Subcutaneous adipose tissue (tissue), 4 donors: ENCODE data around the gene ELF5. TPM values are rescaled to one million over a fixed set of nuclear protein-coding genes. Genes with fewer than 3 reads are reported as not detected.

Experiments
- total RNA-seq, 4 donors: library from RNA; depleted of rRNA; stranded (reverse); fragments of >200 nt; gene quantifications; one replicate each; pipeline ENCODE4 v1.1.0, GENCODE V29; 2016
- TF ChIP-seq, protein P1 (sequence below): fragments of 450-650 bp; IDR thresholded peaks from one replicate; pipeline ENCODE4 v1.5.1; 2016; ENCODE audit warnings: low read depth, mild to moderate bottlenecking, control low read depth, antibody characterized with exemption, moderate library complexity

Gene ELF5
- total RNA-seq, 4 donors from 2014 or later: not detected

DNA sequence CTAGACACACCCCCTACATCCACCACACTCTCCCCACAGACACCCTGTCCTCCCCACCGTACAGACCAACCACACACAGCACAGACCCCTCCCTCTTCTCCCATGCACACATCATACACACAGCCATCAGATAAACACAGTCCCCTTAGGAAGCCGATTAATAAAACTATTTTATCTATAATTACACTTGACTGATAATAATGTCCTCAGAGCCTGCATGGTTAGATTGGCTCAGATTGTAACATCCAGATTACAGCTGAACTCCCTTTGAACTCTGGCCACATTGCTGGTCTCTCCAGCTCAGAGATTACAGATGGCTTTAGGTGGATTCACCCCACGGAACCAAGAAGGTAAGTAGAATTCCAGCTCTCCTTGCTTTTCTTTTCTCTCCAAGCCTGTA is 9.5 kb upstream of the ELF5 start:
- TF ChIP-seq, protein P1, sequence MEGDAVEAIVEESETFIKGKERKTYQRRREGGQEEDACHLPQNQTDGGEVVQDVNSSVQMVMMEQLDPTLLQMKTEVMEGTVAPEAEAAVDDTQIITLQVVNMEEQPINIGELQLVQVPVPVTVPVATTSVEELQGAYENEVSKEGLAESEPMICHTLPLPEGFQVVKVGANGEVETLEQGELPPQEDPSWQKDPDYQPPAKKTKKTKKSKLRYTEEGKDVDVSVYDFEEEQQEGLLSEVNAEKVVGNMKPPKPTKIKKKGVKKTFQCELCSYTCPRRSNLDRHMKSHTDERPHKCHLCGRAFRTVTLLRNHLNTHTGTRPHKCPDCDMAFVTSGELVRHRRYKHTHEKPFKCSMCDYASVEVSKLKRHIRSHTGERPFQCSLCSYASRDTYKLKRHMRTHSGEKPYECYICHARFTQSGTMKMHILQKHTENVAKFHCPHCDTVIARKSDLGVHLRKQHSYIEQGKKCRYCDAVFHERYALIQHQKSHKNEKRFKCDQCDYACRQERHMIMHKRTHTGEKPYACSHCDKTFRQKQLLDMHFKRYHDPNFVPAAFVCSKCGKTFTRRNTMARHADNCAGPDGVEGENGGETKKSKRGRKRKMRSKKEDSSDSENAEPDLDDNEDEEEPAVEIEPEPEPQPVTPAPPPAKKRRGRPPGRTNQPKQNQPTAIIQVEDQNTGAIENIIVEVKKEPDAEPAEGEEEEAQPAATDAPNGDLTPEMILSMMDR: no peak

DNA sequence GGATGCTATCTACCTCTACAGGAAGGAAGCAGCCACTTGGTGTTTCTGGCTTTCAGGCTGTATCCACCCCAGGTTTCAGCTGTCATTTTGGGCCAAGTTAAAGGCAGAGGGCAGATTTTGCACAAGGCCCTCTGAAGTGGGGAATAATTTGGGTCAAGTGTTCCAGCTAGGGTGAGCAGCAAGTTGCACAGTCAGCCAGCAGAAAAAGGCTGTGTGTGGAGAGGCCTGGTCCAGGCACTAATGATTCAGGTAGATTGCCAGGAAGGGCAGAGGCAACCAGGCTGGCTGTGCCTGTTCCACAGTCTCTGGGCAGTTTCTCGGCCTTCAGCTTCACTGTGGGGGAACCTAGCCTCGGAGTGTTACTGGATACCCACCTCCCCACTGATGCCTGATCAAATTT is 8.6 kb upstream of the ELF5 start:
- TF ChIP-seq, protein P1: no peak

DNA sequence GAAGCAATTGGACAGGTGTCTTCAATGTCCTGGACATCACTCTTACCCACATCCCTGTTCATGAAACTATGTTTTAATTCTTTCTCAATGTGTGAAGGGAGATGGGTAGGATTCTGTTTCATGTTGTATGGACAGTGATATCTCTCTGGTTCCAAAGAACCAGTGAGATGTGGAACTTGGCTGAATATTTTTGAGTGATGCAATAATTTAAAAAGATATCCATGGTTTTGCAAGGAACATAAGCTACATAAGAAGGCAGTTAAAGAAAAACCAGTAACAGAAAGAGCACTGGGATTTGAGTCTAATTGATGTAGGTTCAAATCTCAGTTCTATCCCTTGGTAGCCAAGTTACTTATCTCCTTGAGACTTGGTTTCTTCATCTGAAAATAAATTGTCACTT is 7.7 kb upstream of the ELF5 start:
- TF ChIP-seq, protein P1: no peak

DNA sequence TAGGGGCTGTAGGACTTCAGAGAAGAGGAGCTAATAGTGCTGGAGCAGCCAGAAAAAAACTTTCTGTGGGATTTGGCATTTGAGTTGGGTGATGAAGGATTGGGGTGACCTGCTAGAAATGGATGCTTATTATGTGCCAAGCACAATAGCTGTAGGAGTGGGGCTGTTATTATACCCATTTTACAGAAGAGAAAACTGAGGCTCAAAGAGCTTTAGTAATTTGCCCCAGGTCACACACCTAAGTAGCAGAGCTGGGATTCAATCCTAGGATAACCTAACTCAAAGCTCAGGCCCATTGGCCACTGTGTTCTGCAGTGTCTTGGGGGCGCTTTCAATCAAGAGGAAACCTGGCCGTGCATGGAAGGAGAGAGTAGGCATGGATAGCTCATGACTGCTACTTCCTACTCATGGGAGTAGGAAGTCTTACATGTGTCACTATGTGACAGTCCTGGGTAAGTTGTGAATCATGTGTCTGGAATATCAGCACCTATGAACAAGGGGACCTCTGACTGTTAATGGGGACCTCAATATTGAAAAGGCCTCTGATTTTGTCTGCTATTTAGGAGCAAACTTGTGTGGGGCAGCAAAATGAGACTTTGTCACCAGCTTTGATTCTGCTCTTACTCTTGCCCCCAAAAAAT is 6.1 kb upstream of the ELF5 start:
- TF ChIP-seq, protein P1: no peak

DNA sequence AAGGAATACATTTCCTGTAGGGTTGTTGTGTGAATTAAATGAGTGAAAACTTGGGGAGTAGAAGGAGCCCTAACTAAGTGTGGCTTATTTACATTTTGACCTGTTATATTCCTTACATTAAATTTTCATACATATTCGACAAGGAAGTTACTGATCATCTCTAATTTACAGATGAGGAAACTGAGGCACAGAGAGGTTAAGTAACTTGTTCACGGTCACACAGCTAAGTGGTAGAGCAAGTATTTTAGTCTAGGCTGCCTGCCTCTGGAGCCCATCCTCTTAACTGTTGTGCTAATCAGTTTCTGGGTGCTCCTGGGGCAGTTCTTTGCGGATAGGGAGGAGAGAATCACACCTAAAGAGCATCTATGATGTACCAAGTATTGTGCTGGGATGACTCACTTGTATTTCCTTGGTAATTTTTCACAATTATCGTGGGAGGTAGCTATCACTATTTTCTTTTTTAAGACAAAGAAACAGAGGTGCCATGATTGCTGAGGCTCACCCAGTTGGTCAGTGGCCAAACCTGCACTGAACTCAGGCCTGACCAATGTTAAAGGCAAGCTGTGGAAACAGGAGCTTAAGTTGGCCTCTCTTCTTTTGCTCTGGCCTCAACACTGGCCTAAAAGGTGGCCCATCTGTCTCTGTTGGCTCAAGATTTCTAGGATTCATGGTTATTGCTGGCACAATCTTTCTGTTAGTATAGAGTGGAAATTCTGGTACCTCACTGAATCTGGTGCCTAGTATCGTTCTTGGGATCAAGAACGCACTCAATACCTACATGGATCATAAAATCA is 2.9 kb upstream of the ELF5 start:
- TF ChIP-seq, protein P1: no peak

DNA sequence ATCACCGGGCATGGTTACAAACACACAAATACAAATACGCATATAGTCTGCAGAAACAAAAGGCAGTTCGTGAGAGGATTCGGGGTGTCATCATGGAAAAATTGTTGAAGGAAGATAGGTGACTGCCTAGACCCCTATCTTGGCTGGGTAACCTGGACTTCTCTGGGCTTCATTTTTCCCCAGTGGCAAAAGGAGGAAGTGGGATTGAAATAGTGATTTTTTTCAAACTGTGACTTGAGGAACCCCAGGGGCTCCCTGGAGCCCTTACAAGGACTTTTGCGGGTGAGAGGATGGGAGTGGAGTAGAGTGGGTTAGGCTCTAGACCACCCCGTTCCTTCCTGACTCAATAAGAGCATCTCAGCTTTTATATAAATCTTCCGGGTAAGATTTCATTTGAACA is 1.0 kb upstream of the ELF5 start:
- TF ChIP-seq, protein P1: no peak

DNA sequence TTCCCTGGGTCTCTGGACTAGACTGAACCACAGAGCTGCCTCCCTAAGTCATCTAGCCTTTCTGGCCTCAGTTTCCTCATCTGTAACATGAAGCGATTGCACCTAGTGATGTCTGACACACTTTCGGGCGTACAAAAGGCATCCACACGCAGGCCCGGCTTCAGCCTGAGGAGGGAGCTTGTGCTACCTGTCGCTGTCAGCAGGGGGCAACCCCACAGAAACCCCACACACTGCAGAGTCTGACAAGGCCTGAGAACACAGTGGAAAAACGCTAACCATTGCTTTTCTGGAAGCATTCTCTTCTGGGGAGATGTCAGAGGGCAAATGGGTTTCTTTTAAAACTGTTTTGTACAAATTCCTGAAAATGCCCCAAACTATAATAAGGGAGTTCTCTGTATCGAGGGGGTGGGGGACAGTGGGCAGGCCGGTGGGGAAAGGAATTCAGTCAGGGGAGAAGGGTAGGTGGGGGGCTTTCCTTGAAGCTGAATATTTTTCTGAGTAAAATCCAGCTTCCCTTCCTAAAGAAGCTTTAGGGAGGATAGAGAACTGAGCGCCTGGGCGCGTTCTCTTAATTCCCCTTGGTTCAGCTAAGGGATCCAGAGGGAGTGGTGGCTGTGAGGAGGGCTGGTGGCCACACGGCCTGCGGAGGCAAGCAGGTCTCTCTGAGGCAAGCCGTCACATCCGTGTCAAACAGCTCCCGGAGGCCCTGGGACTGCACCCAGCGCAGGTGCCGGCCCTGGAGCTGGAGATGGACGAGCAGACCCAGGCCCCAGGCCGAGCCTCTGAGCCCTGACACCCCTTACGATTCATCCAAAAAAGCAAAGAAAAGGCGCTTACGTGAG is 533 bp downstream of the ELF5 start:
- TF ChIP-seq, protein P1: no peak
